HG03066 (cell line): ENCODE data around the gene SYCP2.
A peak's percentile ranks its signal among the peaks of the same experiment; 100 is the strongest.

Experiments used
- ATAC-seq: cut with Tn5 transposase; IDR thresholded peaks from one replicate; pipeline ENCODE4 v1.9.1; 2021; ENCODE audit warnings: low read depth; ENCODE audit not compliant: unreplicated experiment

The SYCP2 gene

DNA sequence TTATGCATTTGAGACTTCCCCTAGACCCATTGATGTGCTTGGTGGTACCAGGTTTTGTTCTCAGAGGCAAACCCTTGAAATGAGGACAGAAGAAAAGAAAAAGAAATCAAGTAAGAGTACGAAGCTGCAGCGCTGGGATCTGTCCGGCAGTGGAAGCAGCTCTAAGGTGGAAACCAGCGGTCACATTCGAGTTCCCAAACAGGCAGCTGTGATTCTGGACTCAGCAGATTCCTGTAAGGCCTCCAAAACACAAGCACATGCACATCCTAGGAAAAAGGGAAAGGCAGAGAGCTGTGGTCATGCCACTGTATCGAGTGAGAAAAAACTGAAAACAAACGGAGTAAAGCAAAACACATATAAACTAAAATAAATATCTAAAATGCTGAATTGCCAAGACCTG is 11.3 kb upstream of the SYCP2 start:
- no peak for ATAC-seq

DNA sequence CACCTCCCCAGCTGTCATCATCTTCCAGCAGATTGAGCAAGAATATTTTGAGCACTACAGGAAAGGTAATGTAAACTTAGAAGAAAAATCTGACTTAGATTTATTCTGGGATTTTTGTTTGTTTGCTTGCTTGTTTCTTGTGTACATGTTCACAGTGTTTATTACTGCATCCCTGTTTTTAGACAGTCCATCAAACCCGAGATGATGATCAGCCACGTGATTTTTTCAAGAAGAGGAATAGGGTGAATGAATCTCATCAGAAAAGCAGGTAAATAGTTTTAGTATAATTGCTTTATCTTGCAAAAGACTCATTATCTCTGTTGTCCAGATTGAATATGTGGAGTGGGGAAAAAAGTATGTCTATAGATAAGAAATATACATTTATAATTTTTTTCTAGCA is 8.8 kb upstream of the SYCP2 start:
- no peak for ATAC-seq

DNA sequence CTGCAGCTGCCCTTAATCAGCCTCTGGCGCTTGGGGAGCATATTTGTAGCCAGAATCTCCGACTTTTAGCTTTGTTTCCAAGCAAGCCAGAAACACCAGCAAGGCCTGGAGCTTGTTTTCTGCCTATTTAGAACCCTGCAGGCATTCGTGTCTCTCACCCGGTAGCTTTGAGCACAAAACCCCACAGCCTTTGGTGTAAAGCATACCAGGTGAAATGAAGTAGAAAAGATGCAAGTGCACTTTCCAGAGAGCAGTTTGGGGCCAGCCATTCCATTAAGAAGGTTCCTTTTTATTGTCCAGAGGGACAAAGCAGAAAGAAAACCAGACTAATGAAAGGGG is 7.5 kb upstream of the SYCP2 start:
- ATAC-seq: peak; percentile 7

DNA sequence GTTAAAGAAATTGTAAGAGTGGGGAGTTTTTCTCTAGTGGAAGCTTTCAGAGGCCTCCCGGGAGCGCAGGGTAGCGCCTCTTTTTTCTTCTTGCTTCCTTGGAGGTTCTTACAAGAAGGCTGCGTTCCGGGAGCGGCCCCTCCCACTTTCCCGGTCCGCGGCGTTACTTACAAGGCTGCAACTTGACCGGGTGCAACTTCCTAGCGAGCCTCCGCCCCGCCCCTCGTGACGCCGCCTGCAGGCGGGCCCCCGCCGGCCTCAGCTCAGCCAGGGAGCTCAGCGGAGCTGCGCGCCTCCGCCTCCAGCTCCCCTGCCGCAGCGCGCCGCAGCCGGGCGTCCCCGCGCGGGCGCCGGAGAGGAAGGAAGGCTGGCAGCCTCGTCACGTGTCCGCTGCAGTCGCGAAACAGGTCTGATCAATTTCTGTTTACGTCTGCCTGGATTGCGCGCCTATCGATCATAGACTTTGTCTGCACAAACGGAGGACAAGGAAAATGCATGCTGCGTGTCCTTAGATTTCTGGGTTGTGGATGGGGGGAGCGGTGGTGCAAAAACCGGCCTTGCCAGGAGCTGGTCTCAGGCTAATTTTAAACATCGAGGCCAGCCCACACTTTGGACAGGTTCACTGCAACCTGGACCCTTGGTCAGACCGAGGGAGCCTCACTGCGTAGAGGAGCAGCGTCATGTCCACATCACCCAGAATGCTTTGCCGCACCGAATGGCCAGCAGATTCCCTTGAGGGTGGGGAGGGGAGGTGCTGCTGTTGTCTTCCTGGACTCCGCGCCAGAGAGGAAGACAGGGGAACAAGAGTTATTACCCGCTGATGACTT is 6.9 kb upstream of the SYCP2 start, which contains the start of the genes FAM217B and PPP1R3D:
TSS of gene FAM217B (plus strand) at position 261 of the 827 bp plus-strand sequence. CDS start 3,555 bp downstream, outside the sequence.
TSS of gene PPP1R3D (minus strand) at position 177 of the 827 bp plus-strand sequence. CDS start 374 bp downstream, outside the sequence.
- peak; percentile 88 for ATAC-seq

DNA sequence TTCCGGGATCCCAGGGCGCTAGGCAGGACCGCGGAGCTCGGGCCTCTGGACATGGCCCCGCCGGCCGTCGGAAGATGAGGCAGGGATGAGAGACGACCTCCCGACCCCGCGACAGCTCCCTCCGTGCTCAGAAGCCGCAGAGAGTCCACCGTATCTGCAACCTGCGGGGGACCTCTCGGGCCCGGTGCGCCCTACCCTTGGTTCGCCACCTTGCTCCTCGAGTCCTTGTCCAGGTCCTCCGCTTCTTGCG is 6.4 kb upstream of the SYCP2 start:
- ATAC-seq: peak; percentile 31

DNA sequence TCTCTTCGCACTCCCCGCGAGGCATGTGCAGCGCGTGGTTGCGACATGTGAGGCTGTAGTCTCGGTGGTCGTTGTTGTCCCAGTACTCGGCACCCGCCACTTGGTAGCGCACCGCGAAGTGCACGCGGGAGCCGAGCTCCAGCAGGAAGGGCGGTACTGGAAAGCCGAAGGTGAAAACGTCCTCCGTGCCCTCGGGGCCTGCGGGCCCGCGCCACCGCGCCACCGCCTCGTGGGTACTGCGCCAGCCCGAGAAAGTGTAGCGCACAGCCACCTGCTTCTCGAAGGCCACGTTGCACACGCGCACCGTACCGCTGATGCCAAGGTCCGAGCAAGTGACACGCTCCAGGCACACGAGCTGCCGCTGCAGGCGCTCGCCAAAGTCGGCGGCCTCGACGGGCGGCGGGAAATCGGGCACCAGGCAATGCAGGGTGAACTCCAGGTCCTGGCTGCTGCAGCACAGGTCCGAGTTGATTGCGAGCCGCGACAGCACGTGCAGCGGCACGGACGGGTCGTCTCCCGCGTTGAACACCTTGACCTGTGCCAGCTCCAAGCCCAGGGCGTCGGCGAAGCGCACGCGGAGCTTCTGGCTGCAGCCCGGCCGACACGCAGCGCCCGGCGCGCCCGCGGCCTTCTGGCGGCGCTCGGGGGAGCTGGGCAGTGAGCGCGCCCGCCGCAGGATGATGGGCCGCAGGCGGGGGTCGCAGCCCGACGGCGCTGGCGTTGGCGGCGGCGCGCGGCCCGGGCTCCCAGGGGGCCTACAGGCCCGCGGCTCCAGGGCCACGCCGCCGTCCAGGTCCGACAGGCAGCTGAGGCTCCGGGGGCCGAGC is 5.8 kb upstream of the SYCP2 start:
- no peak for ATAC-seq

DNA sequence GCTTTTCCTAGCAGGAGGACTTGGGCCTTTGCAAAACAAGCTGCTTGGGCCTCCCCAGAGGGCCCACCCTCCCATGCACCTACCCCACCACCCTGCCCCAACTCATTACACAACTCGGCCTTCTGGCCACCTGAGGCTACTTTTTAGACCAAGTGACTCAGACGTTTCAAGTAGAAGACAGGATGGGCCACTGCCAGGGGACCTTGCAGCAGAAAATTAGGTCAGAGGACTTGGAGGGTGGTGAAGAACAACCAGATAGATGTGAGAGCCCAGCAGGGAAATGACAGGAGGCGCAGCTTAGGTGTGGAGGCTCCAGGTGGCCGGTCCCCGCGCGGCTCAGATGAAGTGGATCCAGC is 5.2 kb upstream of the SYCP2 start:
- no peak for ATAC-seq

DNA sequence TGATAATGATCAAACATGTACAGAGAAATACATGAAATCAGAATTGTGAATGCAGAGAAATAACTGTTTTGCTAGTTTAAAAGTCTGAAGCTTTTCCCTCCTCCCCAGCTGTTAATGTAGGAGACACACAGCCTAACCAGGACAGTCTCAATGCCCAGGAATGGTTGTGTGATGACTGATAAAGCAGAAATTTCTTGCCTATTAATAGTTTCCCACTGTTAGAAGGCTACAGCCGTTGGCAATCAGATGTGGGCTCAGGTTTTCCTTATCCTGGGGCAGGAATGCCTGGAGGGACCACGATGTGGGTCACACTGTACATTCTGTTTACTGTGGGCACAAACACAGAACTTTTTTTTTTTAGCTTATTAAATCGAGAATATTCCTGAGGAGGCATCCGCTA is 4.8 kb upstream of the SYCP2 start:
- ATAC-seq: no peak

DNA sequence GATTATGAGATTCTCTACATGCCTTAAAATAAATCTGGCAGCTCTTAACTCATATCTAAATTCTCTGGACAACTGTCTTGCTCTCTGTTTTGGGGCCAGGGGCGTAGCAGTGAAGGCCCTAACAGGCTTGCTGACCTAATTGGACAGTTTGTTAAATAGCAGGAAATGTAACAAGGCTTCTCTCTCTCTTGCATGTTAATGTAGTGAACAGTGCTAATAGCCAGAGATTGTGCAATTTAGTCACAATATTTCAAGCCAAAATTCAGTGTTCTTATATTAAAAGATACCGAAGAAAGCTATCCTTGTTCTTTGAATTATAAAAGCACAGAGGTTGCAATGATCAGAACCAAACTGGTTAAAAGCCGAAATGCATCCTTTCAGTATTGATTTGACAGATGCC is 3.7 kb upstream of the SYCP2 start:
- no peak for ATAC-seq

DNA sequence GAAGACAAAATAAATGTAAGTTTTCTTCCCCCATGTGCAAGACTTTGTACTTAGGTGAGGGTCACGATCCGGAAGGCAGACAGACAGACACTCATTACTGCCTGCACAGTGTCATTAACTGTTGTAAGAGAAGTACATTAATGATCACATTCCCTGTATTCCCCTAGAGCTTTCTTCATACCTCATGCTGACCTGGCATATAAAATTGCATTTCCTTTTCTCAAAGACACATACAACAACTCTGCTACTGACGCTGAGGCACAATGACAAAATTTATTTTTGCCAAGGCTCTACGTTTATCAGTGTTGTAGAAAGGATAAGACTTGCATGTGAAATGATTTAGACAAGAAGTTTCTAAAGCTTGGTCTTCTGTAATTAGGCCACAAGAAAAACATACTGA is 3.0 kb upstream of the SYCP2 start:
- ATAC-seq: no peak

DNA sequence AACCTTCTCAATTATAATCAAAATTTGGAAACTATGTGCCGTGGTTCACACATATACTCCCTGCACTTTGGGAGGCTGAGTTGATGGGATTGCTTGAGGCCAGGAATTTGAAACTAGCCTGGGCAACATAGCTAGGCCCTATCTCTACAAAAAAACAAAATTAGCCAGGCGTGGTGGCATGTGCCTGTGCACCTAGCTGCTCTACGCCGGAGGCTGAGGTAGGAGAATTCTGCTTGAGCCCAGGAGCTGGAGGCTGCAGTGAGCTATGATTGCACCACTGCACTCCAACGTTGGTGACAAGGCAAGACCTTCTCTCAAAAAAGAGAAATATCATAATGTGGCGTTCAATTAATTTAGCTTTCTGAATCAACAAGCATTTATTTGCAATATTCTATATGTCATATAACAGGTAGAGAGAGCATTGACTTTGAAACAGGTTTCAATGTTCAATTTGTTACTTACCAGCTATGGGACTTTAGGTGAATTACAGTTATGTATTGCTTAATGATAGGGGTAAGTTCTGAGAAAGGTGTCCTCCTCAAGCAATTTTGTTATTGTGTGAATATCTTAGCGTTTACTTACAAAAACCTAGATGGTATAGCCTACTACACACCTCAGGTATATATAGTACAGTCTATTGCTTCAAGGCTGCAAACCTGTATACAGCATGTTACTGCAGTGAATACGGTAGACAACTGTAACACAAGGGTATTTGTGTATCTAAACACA is 2.2 kb upstream of the SYCP2 start:
- no peak for ATAC-seq

DNA sequence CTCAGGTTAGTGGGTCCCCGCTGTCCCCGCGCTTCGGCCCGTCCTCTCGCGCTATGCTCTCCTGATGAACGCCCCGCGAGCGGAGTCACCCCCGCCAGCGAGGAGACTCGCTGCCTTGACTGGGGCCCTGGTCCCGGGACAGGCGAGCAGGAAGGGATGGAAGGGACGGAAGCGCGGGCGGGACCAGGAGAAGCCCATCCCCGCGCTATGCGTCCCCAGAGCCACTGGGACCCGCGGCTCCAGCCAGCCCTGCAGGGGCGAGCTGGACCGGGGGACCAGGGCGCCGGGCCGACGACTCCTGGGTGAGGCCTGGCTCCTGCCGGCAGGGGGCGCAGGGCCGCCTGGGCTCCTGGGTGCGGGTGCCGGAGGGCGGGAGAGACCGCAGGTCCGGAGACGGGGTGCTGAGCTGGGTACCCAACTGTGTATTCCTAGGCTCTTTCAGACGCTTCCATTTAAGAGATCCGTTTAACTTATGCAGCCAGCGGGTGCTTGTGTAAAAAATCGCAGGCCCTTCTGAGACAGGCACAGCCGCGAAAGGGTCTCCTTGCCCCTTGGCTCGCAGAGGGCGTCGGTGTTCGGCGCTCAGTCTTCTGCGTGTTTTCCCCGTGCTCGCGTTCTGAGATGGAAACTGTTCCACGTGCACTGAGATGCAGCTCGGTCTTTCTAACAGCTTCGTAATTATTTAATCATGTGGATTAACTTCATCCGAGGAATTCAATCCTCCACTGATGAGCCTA is 580 bp upstream of the SYCP2 start:
- ATAC-seq: peak; percentile 79

DNA sequence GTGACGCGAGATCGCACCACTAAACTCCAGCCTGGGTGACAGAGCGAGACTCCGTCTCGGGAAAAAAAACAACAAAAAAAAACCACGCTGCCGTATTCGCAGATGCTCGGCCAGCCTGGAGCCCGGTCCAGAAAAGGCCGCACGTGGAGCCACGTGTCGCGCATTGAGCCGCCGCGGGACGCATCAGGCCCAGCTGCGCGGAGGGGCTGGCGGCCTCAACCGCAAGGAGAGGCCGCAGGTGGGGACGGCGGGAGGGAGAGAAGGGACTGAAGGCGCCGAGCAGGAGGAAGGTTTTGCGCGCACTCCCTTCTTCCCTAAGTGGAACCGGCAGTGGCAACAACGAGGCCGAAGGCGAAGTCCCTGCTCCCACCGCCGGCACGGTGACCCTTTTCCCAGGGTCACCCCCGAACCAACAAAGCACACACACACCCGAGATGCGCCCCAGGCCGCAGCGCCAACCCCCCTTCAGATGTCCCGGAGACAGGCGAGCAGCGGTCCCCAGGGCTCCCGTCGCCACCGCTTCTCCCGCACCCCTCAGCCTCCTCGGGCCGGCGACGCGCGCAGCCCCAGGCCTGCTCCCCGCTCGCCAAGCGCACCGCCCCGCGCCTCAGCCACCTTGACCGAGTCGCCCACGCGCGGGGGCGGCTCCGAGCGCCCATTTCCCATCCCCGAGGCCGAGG is 681 bp downstream of the SYCP2 start:
- ATAC-seq: no peak

DNA sequence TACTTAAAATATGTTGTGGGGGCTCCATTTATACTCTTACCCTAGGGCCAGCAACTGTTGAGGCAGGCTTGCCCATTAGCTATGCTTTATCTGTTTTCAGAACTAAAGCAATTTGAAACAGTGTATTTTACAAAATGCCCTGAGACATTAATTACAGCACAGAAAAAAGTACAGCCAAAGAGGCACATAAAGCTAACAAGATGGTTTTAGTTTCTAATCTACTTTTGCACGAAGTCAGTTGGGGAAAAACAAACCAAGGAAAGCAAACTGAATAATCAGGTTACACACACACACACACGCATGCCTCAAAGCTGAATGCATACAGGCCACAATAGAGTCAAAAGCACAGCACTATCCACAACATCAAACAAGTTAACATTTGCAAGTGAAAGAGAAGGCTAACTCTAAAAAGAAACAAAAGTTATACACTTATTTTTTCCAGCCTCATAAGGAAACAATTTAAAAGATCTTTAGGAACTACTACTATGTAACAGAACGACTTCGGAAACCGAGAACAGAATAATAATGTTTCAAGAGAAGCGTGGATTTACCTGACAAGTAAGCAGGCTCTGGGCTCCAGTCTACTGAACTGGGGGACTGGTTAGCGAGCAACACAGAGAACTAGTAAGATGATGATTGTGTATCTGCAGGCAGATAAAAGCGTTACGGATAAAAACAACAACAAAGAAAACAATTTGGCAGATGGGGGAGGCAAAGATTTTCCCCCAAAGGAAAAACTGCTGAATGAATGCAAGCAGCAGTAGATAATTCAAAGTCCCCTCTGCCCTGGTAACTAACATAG is 1.7 kb downstream of the SYCP2 start:
- ATAC-seq: no peak

DNA sequence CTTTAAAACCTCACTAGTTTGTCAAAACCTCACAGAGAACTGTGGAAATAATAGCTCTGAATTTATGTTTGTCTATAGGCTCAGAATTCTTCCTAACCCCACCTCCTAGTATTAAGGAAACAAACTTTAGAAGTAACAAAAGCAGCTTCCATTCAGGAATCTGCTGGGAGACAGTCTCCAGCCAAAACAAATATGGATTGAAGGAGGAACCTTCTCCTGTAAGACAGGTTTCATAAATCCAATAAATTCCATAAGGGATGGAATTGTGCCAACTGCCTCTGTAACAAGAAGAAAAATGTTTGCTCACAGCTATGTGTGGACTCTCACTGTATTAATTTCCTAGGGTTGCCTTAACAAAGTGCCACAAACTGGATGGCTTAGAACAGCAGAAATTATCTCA is 7.5 kb downstream of the SYCP2 start:
- ATAC-seq: no peak

DNA sequence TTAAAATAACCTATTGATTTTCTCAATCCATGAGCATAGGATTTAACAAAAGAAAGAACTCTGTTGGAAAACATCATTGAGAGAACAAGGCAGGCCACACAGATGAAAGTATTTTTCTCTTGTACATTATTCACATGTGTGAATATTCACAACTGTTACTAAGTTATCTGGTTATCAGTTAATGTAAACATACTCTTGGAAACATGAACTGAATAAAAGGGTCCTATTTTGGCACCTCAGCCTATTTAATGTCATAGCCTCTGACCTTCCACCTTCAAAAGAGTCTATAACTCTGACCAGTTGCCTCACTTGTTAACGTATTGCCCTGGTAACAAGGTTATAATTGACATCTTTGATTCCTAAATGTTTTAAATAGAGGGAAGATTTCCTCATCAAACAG is 8.1 kb downstream of the SYCP2 start:
- no peak for ATAC-seq

DNA sequence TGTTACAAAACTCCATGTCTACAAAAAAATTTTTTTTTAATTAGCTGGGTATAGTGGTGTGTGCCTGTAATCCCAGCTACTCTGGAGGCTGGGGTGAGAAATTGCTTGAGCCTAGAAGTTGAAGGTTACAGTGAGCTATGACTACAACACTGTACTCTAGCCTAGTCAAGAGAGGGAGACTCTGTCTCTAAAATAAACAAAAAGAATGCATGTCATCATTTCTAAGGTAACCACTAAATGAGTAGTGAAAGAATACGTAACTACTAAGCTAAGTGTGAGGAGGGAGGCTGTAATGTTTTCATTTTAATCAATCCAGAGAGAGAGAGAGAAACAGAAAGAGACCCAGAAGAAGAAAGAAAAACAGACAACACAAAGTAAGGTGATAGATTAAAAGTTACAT is 9.9 kb downstream of the SYCP2 start:
- no peak for ATAC-seq

DNA sequence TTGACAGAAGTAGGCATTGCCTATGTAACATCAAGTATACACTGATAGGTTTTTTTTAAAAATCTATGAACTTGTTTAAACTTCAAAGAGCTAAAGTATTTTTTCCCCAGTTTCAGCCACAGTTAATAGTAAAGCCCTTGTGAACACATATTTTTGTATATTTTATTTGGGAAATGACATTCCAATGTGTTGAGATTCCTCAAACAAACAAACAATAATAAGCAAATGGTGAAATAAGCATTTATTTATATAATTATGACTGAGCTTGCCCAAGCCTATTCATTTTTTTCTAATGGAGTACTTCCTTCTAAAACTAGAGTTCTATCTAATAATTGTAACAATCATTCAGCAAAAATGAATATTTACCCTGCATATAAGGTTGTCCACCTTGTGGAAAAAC is 12.5 kb downstream of the SYCP2 start:
- no peak for ATAC-seq

DNA sequence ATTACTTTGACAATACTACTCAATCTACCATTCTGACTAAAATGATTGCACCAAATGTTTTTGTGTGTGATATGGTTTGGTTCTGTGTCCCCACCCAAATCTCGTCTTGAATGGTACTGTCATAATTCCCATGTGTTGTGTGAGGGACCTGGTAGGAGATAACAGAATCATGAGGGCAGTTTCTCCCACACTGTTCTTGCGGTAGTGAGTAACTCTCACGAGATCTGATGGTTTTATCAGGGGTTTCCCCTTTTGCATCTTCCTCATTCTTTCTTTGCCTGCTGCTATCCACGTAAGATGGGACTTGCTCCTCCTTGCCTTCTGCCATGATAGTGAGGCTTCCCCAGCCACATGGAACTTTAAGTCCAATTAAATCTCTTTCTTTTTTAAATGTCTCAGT is 20.8 kb downstream of the SYCP2 start:
- no peak for ATAC-seq

DNA sequence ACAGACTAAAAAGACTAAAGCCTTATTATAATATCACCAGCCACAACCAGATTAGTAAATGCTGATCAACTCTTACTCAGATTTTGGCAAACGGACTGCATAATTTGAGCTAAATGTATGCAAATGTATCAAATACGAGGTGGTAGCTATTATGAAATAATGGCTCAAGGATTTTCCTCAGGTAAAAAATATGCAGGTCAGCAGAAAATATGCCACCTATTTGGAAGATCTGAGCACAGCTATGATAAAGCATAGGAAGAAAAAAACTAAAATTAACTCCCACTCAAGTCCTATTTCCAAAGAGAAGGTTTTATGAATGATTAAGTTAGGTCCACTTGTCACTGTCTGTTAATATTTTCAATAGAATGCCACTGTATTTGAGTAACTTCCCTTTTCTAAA is 22.4 kb downstream of the SYCP2 start:
- ATAC-seq: no peak
